Cerebellar cortex (tissue), 1 donor: Measurements from ENCODE around the gene TNPO2.
"Not testable (repeated sequence)": the region's sequence is repeated elsewhere in the genome, so short reads cannot be mapped to it uniquely, and the experiment has no call there.

Experiments
- DNase-seq: peaks from one replicate; pipeline ENCODE4 v3.0.0-alpha.2; 2015; ENCODE audit warnings: low spot score

TNPO2 gene

GRCh38 chr19:12736995-12737834 lies 13.5 kb upstream of the TNPO2 start, which contains the start of gene GET3:
Gene GET3 (plus strand): TSS chr19:12737497. CDS start chr19:12737506, 9 bp downstream.
- peak; percentile 100 for DNase-seq

GRCh38 chr19:12733369-12734214 lies 9.9 kb upstream of the TNPO2 start:
- DNase-seq: no peak

GRCh38 chr19:12731337-12731736 lies 7.6 kb upstream of the TNPO2 start:
- no peak for DNase-seq

GRCh38 chr19:12730064-12730463 lies 6.3 kb upstream of the TNPO2 start:
- DNase-seq: no peak

- no peak for DNase-seq
Measured at GRCh38 chr19:12727745-12728433, 4.2 kb upstream of the TNPO2 start.

- DNase-seq: no peak
Measured at GRCh38 chr19:12726988-12727316, 3.2 kb upstream of the TNPO2 start.

- not testable (repeated sequence) for DNase-seq
Measured at GRCh38 chr19:12725612-12726011, 1.9 kb upstream of the TNPO2 start.

- DNase-seq: no peak
Measured at GRCh38 chr19:12723381-12723640, 421 bp downstream of the TNPO2 start.

- peak; percentile 99 for DNase-seq
Measured at GRCh38 chr19:12722566-12723380, 959 bp downstream of the TNPO2 start.

GRCh38 chr19:12721656-12722565 lies 1.8 kb downstream of the TNPO2 start:
- DNase-seq: peak; percentile 62

- no peak for DNase-seq
Measured at GRCh38 chr19:12720851-12721655, 2.7 kb downstream of the TNPO2 start.

- DNase-seq: no peak
Measured at GRCh38 chr19:12720296-12720695, 3.4 kb downstream of the TNPO2 start.

- no peak for DNase-seq
Measured at GRCh38 chr19:12715929-12716328, 7.8 kb downstream of the TNPO2 start.

- no peak for DNase-seq
Measured at GRCh38 chr19:12715102-12715501, 8.6 kb downstream of the TNPO2 start.

GRCh38 chr19:12713304-12713703 lies 10.4 kb downstream of the TNPO2 start:
- DNase-seq: not testable (repeated sequence)

GRCh38 chr19:12712077-12712476 lies 11.7 kb downstream of the TNPO2 start:
- not testable (repeated sequence) for DNase-seq

GRCh38 chr19:12711187-12711586 lies 12.5 kb downstream of the TNPO2 start:
- no peak for DNase-seq

- no peak for DNase-seq
Measured at GRCh38 chr19:12708641-12709040, 15.1 kb downstream of the TNPO2 start.

- DNase-seq: no peak
Measured at GRCh38 chr19:12706332-12706718, 17.4 kb downstream of the TNPO2 start.
